Measurements from ENCODE around the gene MAP3K2. TPM values are rescaled to one million over a fixed set of nuclear protein-coding genes. Genes with fewer than 3 reads are reported as not detected.

MAP3K2 gene
- total and polyA plus RNA-seq, 2 of the 4 experiments (the other 2 are of a cell fraction) = 6.2 to 30.8 TPM

GRCh38 chr2:127362971-127363370 is 24.8 kb downstream of the MAP3K2 start:
- no peak for ATAC-seq (ENCODE audit: low read depth)
- Histone ChIP-seq H4K91ac (ENCODE audit: insufficient read depth, low read depth, low read length) (no peak overlapping the region), H2AFZ (replicated peaks; ENCODE audit: low read length, poor library complexity) (no peak overlapping the region), H3K4me2 (ENCODE audit: low read depth, low read length) (no peak overlapping the region), H2AK9ac (replicated peaks; ENCODE audit: low read depth, low read length, poor library complexity) (no peak overlapping the region), H3K23ac (ENCODE audit: low read depth, low read length) (no peak overlapping the region), H3K4me1 (ENCODE audit: control insufficient read depth, insufficient read depth, low read length) (peaks cover 8% of the 10 kb centered on the region), H3K79me1 (ENCODE audit: low read depth in 1 of 2, low read length in 2 of 2) (peaks cover 27 to 48% of the 10 kb centered on the region in 2 experiments; a peak in 3 of 4 replicates), H3K56ac (ENCODE audit: extremely low read depth, insufficient read depth, low read length) (no peak overlapping the region), H4K20me1 (ENCODE audit: insufficient read depth, low read length) (peaks cover 64% of the 10 kb centered on the region), H3K14ac (replicated peaks; ENCODE audit: low read depth, low read length) (no peak overlapping the region), H2BK5ac (ENCODE audit: low read depth, low read length, poor library complexity, severe bottlenecking) (no peak overlapping the region), H3K9ac (ENCODE audit: low read depth, low read length) (no peak overlapping the region), H3K27me3 (ENCODE audit: control insufficient read depth, insufficient read depth, low read length) (no peaks in the 10 kb centered on the region), H2AK5ac (ENCODE audit: low read depth, low read length) (no peak overlapping the region), H4K5ac (ENCODE audit: low read depth, low read length) (no peak overlapping the region), H2BK20ac (ENCODE audit: low read depth, low read length) (no peak overlapping the region), H4K8ac (ENCODE audit: low read depth in 2 of 2, low read length in 2 of 2) (no peak overlapping the region), H3K4me3 (ENCODE audit: insufficient read depth, low read depth, low read length) (no peak overlapping the region), H2BK15ac (ENCODE audit: low read depth, low read length) (no peak overlapping the region), H3K9me1 (ENCODE audit: insufficient read depth, low read length) (no peaks in the 10 kb centered on the region; the same call in 1 of the 2 replicates), H3K36me3 (ENCODE audit: control insufficient read depth, insufficient read depth, low read length) (no peaks in the 10 kb centered on the region), H3K27ac (ENCODE audit: insufficient read depth, low read length) (no peak overlapping the region), H3K18ac (ENCODE audit: low read depth, low read length) (no peak overlapping the region), H2BK120ac (ENCODE audit: low read depth, low read length) (no peak overlapping the region), H3K4ac (ENCODE audit: low read depth, low read length) (no peak overlapping the region), H3K9me3 (ENCODE audit: control insufficient read depth, insufficient read depth, low read length) (no peaks in the 10 kb centered on the region)
- TF ChIP-seq CTCF (conservative IDR thresholded peaks at IDR 0.05; ENCODE audit: low read depth, low read length) = no peak
- peak; percentile 83 for TF ChIP-seq CEBPB (IDR thresholded peaks at IDR 0.05; ENCODE audit: low read depth, low read length)
- ChIA-PET POLR2A (ENCODE audit: unreplicated experiment) (no interaction called here), CTCF (no interaction called here)
- dilution Hi-C loops (cut with HindIII; ENCODE audit: low sequenced_read_pairs, unreplicated experiment) (no loop called here), in situ Hi-C loops (cut with MboI; ENCODE audit: low sequenced_read_pairs) (no loop called here), intact Hi-C loops (cut with micrococcal nuclease) (no loop called here)
- no CpG with 5 or more reads among the region's 5 CpGs for WGBS, 2 experiments (ENCODE audit: extremely low coverage in 2 of 2, insufficient read length in 1 of 2)
- peak; percentile 62 for DNase-seq
- no TSS peak for BruUV-seq (replicated peaks)
